Neutrophil (primary cell): Measurements from ENCODE around the gene ANKRD55.

ENCODE experiments used
- H3K27ac ChIP-seq: fragments of 200-600 bp; sonication (generic); 2 replicates; pipeline ENCODE4 v1.5.1; 2016; ENCODE audit warnings: mild to moderate bottlenecking, moderate library complexity
- H3K27me3 ChIP-seq: fragments of 200-600 bp; sonication (generic); 2 replicates; pipeline ENCODE4 v1.6.0; 2016; ENCODE audit warnings: mild to moderate bottlenecking
- H3K36me3 ChIP-seq: fragments of 200-600 bp; sonication (generic); 2 replicates; pipeline ENCODE4 v1.5.1; 2017
- H3K4me1 ChIP-seq, 2 experiments: fragments of 200-600 bp in 1 of 2; sonication (generic) in 1 of 2; 1 replicate in 1 of 2; 2 replicates in 1 of 2; pipeline versions ENCODE4 v1.5.1 to v1.6.1; 2013 to 2016; ENCODE audit warnings: low read depth in 1 of 2, low read length in 1 of 2, mild to moderate bottlenecking in 1 of 2, moderate library complexity in 1 of 2; ENCODE audit not compliant: control insufficient read depth in 1 of 2, insufficient read depth in 1 of 2
- H3K4me3 ChIP-seq, 2 experiments: fragments of 200-600 bp in 1 of 2; sonication (generic) in 1 of 2; 1 replicate in 1 of 2; 2 replicates in 1 of 2; pipeline ENCODE4 v1.5.1; 2013 to 2016; ENCODE audit warnings: low read depth in 1 of 2, low read length in 1 of 2, mild to moderate bottlenecking in 1 of 2, moderate library complexity in 1 of 2
- H3K9me3 ChIP-seq: fragments of 200-600 bp; sonication (generic); 2 replicates; pipeline ENCODE4 v1.5.1; 2016
- CTCF ChIP-seq: fragments of 200-600 bp; sonication (generic); IDR thresholded peaks from 2 replicates; pipeline ENCODE4 v1.5.1; 2016; ENCODE audit warnings: antibody characterized with exemption

The ANKRD55 gene

GRCh38 chr5:56142233-56142613 lies 90.9 kb downstream of the ANKRD55 start:
- peaks cover 23 to 26% of the 10 kb centered on the region in 2 experiments for H3K4me1 ChIP-seq
- no peak overlapping the region for H3K27ac ChIP-seq
- H3K9me3 ChIP-seq: no peaks in the 10 kb centered on the region
- H3K27me3 ChIP-seq: no peaks in the 10 kb centered on the region
- TF ChIP-seq CTCF: no peak
- peaks cover 4% of the 10 kb centered on the region for H3K36me3 ChIP-seq
- no peak overlapping the region for H3K4me3 ChIP-seq

DNA sequence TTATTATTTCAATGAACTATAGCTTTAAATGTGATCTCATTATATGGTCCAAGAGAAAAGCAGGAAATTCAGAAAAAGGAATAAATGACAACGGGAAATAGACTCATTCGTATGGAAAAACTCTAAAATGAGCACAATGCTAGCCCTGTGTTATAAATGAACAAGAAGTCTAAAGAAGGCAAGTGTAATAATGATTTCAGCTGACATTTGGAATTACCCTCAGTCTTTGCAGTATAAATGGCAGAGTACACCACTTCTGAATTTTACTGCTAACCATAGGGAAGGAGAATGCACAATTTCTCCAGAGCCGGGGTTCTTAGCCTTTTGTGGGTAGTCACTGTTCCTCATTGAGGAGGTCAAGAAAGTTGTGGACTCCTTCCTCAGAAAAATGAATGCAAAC lies 93.1 kb downstream of the ANKRD55 start:
- Histone ChIP-seq H3K27ac (no peak overlapping the region), H3K27me3 (no peaks in the 10 kb centered on the region), H3K9me3 (no peaks in the 10 kb centered on the region), H3K4me3 (no peak overlapping the region), H3K36me3 (peaks cover 4% of the 10 kb centered on the region), H3K4me1 (peaks cover 5% of the 10 kb centered on the region in 2 experiments)
- TF ChIP-seq CTCF: no peak

GRCh38 chr5:56130664-56131063 lies 102.5 kb downstream of the ANKRD55 start:
- Histone ChIP-seq H3K4me3 (no peak overlapping the region), H3K36me3 (no peaks in the 10 kb centered on the region), H3K4me1 (no peaks in the 10 kb centered on the region), H3K9me3 (no peaks in the 10 kb centered on the region), H3K27ac (no peak overlapping the region), H3K27me3 (no peaks in the 10 kb centered on the region)
- no peak for TF ChIP-seq CTCF

- Histone ChIP-seq H3K36me3 (no peaks in the 10 kb centered on the region), H3K4me3 (no peak overlapping the region), H3K4me1 (no peaks in the 10 kb centered on the region), H3K27ac (no peak overlapping the region), H3K27me3 (no peaks in the 10 kb centered on the region), H3K9me3 (no peaks in the 10 kb centered on the region)
- TF ChIP-seq CTCF: no peak
Measured at GRCh38 chr5:56129288-56129687, 103.8 kb downstream of the ANKRD55 start.

DNA sequence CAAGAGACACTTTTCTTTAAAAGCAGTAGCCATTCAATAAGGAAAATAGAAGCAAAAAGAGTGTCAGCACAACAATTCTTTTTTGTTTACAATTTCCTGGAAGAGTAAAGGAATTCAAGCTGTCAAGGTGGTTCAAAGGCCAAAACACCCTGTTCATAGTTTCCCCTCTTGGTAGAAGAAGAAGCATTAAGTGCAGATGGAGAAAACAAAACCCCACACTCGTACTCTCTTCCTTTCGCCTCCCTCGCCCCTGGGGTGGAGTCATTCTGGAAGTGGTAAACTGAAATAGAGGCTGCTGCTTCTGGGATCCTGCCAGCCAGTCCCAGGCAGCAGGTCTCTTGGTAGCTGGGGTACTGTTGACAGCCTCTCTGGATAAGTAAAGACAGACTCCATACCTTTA lies 105.0 kb downstream of the ANKRD55 start:
- TF ChIP-seq CTCF: no peak
- Histone ChIP-seq H3K27ac (no peak overlapping the region), H3K36me3 (no peaks in the 10 kb centered on the region), H3K9me3 (no peaks in the 10 kb centered on the region), H3K4me1 (no peaks in the 10 kb centered on the region), H3K4me3 (no peak overlapping the region), H3K27me3 (no peaks in the 10 kb centered on the region)

GRCh38 chr5:56126487-56127179 lies 106.5 kb downstream of the ANKRD55 start:
- Histone ChIP-seq H3K4me3 (no peak overlapping the region), H3K9me3 (no peaks in the 10 kb centered on the region), H3K36me3 (no peaks in the 10 kb centered on the region), H3K4me1 (no peaks in the 10 kb centered on the region), H3K27me3 (no peaks in the 10 kb centered on the region), H3K27ac (no peak overlapping the region)
- TF ChIP-seq CTCF: no peak
